NOMO-1 treated with dmso at 0.1 percent for 144 hours (cell line): ENCODE measurements around the gene CCNB1.
"Not testable (repeated sequence)": the region's sequence is repeated elsewhere in the genome, so short reads cannot be mapped to it uniquely, and the experiment has no call there.

Experiments
- DNase-seq: peaks from one replicate; lab custom pipeline; 2025; ENCODE audit not compliant: unreplicated experiment; lab: John Stamatoyannopoulos, UW

The CCNB1 gene

GRCh38 chr5:69166686-69167492 lies at the start of gene CCNB1:
CCNB1 (plus strand) TSS chr5:69167150; CDS start chr5:69167263, 113 bp downstream.
- DNase-seq: peak; percentile 99

GRCh38 chr5:69129413-69129812 lies 37.5 kb upstream of the CCNB1 start:
- DNase-seq: no peak

GRCh38 chr5:69130241-69130640 lies 36.7 kb upstream of the CCNB1 start:
- no peak for DNase-seq

GRCh38 chr5:69131304-69131703 lies 35.6 kb upstream of the CCNB1 start:
- DNase-seq: no peak

GRCh38 chr5:69134126-69134525 lies 32.8 kb upstream of the CCNB1 start:
- DNase-seq: no peak

- peak; percentile 11 for DNase-seq
Measured at GRCh38 chr5:69136293-69136692, 30.7 kb upstream of the CCNB1 start.

GRCh38 chr5:69137208-69137607 lies 29.7 kb upstream of the CCNB1 start:
- not testable (repeated sequence) for DNase-seq

GRCh38 chr5:69137807-69138206 lies 29.1 kb upstream of the CCNB1 start:
- no peak for DNase-seq

GRCh38 chr5:69138766-69139165 lies 28.2 kb upstream of the CCNB1 start:
- no peak for DNase-seq

- DNase-seq: not testable (repeated sequence)
Measured at GRCh38 chr5:69140239-69140638, 26.7 kb upstream of the CCNB1 start.

- DNase-seq: no peak
Measured at GRCh38 chr5:69140827-69141226, 26.1 kb upstream of the CCNB1 start.

- not testable (repeated sequence) for DNase-seq
Measured at GRCh38 chr5:69148576-69148975, 18.4 kb upstream of the CCNB1 start.

- DNase-seq: no peak
Measured at GRCh38 chr5:69148981-69149675, 17.8 kb upstream of the CCNB1 start.

GRCh38 chr5:69149676-69150010 lies 17.3 kb upstream of the CCNB1 start:
- DNase-seq: no peak

- DNase-seq: peak; percentile 57
Measured at GRCh38 chr5:69152731-69153130, 14.2 kb upstream of the CCNB1 start.

- DNase-seq: no peak
Measured at GRCh38 chr5:69156456-69156855, 10.5 kb upstream of the CCNB1 start.

GRCh38 chr5:69158039-69158438 lies 8.9 kb upstream of the CCNB1 start:
- no peak for DNase-seq

- DNase-seq: no peak
Measured at GRCh38 chr5:69160651-69161050, 6.3 kb upstream of the CCNB1 start.

GRCh38 chr5:69167493-69167855 lies 524 bp downstream of the CCNB1 start:
- DNase-seq: no peak

- DNase-seq: no peak
Measured at GRCh38 chr5:69167929-69168328, 979 bp downstream of the CCNB1 start.

GRCh38 chr5:69170495-69170894 lies 3.5 kb downstream of the CCNB1 start:
- no peak for DNase-seq

GRCh38 chr5:69170969-69171368 lies 4.0 kb downstream of the CCNB1 start:
- DNase-seq: no peak
